ENCODE data around the gene TNS3.

TNS3 gene

DNA sequence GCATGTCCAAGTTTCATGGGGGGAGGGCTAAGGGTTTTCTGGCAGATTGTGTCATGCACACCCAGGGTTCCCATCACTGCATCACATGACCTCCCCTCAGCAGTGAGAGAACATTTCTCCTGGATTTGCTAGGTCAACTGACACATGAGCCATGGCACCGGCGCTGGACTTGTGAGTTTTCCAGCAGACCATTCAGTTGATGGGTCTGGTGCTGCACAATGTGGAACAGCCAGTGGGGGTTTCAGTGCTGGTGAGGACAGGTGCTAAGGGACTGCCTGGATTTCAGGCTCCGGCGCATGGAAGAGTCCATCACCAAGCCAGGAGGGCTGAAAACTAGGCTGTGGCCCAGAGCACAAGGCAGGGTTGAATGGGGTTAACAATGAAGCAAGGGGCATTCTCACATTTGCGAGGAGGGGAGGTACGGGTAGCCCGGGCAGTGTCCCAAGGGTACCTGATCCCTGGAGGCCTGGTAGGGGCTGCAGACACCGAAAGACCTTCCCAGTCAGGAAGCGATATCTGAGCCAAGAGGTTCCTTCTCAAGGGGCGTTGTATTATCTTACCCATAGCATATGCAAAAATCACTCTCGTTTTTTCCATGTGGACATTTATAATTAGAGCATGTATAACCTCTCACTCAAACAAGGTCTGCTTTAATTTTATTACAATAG, 203.0 kb downstream of the TNS3 start:
- no peak for DNase-seq

DNA sequence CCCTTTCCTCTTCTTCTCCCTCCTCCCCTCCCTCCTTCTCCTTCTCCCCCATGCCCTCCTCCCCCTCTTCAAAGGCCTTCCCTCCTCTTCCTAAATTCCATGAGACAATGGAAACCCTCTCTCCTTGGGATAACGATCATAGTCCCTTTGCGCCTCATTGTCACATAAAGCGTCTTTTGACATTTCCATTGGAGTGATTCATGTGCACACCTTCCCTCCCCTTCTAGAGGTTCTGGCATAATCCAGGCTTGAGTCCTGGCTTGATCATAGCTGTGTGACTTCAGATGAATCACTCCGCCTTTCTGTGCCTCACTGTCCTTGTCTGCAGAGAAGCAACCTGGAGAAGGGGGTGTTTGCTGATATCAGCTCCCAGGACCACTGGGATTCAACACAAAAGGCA, 204.2 kb downstream of the TNS3 start:
- DNase-seq: no peak

DNA sequence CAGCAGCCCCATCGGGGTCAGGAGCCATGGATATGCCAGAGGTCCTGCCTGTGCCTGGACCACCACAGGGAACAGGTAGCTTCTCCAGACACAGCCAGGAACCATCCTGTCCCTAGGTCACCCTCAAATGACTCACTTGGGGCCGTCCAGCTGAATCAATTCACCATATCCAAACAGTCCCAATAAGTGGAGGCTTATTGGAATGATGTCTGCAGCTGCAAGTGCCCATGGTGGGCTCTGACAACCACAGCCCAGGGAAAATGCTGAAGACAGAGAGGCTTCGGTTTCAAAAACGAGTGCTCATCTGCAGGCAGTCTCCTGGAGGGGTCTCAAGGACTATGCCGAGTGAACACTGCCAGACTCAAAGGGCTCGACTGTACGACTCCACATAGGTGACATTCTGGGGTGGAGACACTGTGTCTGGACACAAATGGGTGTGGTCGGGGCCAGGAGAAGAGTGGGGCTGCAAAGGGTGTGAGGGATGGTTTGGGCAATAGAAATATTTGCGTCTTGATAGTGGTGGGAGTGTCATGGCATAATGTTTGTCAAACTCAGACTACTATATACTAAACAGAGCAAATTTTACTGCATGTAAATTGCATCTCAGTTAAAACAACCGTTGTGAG, 204.8 kb downstream of the TNS3 start:
- DNase-seq: no peak

DNA sequence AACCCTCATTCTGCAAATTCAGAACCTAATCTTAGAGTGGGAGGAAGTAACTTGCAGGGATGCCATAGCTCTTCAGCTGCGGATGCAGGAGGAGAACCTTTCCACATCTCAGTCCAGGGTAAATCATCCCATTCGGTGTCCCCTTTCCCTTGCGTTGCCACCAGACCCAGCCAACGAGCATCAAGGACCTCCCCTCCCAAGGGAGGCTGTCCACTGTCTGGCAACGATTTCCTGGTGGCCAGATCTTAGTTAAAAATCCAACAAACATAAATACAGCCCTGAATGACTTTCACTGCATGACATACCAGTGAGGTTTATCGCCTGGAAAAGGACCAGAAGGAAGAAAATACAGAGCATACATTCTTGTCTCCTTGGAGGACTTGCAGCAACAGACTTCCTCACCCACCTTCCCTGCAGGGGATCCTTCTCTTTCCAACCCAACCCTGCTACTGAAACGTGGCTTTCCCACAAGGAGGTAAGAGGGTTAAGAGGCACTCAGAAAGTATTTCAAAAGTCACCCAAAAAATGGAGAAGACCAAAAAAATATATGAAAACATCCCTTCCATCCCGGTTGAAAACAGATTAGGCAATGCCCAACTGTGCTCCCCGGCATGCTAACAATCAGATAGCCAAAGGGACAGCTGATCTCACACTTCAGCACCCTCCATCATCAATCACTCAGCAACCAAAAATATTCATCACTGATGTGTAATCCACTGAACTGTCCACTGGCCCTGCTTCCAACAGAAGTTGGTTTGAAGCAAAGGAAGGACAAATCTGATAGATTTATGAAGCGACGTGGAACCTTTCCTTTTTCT, 206.6 kb downstream of the TNS3 start:
- DNase-seq: no peak

DNA sequence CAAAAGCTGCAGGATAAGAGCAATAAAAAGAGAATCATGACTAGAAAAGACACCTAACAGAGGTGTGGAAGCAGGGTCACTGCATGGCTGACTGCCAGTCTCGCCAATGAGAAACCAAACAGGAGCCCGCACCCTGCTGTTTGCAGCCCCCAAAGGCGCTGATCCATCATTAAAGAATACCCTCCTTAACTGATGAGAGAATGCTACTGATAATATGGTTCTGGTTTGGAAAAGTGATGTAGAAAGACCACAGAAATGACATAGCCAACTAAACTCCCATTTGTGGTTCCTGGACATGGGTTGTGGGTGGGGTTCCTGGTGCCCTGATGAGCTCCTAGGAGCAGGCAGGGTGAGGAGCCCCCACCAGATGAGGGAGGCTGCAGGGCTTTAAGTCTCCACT, 207.4 kb downstream of the TNS3 start:
- DNase-seq: no peak

DNA sequence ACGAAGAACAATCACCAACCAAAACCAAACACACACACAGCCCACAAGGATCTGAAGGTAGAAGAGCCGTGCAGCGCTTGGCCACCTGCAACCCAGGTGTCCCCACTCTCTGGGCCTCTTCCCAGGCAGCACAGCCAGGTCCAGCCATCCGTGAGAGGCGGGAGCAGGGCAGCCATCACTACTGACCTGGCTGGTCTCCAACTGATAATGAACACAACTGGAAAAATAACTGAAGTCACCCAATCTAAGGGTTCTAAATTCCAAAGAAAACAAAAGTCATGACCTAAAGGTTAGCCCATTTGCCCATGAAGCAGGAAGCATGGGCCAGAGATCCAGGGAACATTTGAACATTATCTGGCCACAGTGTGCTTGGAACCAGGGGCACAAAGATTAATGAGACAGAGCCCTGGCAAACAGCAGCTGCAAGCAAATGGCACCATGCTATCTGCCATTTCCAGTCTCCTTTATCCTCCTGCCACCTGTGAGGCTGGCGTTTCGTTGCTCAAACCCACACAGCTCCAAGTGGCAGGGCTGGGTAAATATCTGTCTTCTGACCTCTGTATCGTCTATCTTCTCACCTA, 207.9 kb downstream of the TNS3 start:
- no peak for DNase-seq

DNA sequence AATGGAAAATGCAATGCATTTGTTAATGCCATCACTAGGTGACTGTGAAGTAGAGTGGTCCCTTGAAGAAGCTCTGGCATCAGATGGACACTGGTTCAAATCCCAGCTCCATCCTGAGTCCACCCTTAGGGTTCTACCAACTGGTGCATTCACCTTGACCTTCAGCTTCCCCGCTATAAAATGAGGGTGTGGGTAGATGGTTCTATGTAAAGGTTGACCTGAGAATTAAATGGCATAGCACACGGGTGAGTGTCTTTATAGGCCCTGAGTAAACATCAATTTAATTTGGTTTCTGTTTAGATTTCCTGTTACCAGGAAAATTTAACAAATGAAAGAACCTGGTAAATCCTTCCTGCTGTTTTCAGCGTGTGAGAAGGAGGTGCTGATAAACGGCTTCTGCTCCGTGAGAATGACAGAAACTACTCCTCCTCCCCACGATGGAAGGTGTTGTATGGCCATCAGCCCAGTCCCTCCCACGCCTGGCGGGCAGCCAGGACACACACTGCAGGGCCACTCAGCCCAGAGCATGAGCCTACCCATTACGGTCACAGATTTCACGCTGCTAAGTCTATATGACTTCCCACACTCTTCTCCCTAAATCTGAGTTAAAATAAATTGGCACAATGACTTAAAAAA, 210.1 kb downstream of the TNS3 start:
- DNase-seq: no peak

DNA sequence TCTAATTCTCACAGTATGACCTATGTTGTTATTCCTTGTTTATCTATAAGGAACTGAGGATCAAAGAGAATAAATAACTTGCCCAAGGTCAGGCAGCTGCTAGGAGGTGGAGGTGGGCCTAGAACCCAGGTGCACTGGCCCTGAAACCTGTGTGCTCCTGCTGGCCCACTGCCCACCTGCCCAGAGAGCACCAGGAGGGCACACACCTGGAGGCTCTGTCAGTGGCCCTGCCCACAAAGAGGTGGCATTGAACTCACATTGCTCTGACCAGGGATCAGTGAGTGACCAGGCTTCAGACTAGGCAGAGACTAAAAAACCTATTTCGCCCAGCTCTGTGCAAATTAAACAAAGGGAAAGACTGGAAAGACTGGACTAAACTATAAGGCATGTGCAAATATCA, 210.6 kb downstream of the TNS3 start:
- DNase-seq: no peak

DNA sequence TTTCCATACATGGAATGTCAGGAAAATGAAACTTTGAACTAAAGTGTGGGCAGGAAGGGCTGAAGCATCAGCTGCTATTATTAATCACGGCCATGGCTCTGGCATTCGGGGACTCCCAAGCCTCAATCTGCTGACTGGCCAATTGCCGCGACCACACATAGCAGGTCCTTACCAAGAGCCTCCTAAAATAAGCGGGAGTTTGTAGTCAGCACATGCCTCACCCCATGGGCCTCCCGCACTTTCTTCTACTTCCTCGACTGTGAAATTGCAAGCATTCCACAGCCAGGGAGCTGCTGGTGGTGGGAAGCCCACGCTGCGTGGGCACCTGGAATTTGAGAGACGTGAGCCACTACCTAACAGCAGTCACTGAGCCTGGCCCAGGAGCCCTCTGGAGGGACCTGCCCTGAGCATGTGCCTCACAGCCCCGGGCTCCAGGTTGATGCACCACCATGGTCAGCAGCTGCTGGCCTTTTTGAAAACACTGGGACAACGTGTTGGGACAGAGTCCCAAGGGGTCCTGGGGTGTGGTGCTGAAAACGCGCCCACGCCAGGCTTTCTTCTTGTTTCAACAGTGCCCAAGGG, 211.4 kb downstream of the TNS3 start:
- no peak for DNase-seq

DNA sequence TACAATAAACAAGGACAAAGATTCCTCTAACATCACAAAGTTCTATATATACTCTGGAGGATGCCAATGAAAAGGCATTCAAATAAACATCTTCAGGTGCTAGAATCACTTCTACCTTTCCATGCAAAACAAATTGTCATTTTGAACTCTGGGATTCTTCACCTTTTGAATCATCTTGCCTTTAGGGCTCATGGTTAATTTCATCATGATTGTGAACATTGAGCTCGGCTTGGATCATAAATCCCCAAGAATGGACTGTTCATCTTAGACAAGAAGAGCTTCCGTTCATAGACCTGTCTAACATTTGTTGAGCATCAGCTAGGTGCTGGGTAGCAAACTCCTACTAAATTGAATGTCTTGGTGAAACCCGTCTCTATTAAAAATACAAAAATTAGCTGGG, 212.2 kb downstream of the TNS3 start:
- DNase-seq: no peak

DNA sequence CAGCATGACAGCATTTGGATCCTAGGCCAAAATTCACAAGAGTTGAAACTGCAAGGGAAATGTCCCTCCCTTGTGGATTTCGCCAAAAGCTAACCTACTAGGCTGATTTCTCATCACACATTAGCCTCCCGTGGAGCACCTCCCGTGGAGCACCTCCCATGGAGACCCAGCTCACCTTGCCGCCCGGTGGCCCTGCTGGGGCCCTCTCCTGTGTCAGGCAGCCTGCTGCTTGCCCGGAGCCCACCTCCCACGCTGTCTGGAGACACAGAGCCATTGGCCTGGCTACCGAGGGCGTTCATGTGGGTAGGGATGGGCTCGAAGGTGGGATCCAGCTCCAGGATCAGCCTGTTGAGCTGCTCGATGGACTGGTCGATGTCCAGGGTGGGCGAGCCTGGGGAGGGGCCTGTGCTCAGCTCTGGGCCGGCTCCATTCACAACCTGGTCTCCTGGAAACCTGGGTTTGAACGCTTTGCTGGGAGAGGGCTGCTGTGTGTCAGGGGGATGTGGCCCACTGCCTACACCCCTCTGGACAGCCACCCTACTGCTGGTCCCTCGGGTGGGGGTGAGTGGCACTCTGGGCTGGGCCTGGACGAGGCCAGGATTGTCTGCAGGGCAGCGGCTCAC, 213.6 kb downstream of the TNS3 start:
- DNase-seq: no peak

DNA sequence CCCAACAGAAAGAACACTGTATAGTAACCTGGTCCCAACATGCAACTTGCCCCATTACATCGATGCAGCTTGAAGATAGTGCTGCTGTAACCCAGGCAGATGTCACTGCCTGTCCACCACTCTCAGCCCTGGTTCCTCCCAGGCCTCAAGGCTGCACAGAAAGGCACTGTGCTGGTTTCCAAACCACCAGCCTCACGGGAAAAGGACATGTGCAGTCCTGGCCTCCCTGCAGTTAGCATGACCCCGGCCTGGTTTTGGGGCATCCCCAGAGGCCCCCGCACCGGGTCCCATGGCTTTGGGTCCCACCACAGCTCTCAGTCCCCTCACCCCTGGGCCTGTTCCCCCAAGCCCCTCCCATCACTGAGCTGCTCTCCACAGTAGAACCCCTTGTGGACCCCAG, 214.5 kb downstream of the TNS3 start:
- no peak for DNase-seq

DNA sequence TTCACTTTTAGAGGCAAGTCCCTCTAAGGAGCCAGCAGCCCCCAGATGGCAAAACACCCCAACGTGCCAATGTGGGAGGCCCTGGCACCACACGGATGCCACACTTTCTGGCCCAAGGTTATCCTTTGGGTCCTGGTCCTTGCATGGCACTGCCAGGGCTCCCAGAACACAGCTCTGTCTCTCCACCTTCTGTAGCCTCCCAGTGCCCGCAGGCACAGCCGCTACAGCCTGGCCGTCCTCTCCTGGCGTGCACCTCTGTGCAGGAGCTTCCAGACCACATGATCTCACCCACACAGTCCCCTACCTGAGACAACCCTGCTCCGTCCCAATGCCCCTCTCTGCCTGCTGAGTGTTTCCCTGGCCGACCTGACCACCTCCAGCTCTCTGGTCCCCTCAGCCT, 215.0 kb downstream of the TNS3 start:
- no peak for DNase-seq

DNA sequence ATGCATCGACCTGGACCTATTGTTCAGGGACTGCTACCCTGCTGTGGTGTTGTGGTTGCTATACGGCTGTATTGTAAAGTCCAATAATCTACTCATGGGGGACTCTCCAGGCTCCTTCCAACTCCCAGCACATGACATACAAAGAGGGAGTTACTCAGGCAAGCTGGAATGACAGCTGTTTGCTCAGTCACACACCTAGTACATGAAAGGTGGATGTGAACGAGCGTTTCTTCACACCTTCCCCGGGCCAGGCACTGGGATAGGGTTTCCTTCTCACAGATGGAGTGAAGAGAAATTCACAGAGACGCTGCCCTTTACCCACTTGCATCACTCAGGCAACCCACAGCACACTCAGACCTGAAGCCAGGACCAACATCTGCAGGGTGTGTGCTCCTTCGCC, 215.7 kb downstream of the TNS3 start:
- no peak for DNase-seq

DNA sequence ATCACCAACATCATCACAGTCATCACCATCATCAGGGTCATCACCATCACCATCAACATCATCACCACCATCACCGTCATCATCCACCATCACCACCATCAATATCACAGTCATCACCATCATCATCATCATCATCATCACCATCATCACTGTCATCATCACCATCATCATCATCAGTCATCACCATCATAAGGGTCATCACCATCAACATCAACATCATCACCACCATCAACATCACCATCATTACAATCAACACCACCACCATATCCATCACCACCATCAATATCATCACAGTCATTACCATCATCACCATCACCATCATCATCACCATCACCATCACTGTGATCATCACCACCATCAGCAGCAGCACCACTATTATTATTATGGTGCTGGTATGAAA, 218.9 kb downstream of the TNS3 start:
- no peak for DNase-seq

DNA sequence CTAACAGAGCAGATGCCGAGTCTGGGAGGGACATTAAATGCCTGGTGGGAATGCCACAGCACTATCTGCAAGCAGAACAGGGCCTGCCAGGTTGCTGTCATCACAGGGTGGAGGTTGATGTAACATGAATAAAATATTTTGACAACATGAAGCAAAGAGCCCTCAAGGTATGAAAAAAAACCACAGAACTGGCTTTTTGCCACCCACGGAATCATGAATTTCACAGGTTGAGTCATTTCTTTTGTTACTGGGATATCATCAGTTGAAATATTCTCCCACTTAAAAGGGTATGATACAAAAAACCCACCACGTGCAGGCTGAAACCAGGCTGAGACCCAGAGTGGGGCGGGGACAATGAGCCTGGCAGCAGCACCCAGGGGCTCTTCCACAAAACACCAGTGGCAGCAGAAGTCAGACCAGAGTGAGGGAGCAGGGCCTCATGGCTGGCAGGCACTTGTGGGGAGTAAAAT, 220.1 kb downstream of the TNS3 start:
- DNase-seq: no peak

DNA sequence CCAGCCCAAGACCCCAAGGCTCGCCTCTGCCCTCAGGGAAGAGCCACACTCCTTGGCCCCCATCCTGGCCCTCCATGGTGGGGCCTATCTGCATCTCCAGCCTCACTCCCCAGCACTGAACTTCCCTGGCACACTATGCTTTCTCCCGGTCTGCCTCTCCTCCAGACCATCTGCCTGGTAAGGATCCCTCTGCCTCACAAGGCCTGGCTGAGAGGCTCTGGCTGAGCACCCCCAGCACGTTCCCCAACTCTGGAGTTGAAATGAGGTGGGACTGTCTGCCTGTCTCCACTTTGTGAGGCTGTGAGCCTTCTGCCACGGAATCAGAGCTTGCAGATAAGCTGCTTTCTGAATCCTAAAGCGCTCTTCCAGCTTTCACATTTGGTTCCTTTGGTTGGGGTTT, 220.7 kb downstream of the TNS3 start:
- DNase-seq: no peak

DNA sequence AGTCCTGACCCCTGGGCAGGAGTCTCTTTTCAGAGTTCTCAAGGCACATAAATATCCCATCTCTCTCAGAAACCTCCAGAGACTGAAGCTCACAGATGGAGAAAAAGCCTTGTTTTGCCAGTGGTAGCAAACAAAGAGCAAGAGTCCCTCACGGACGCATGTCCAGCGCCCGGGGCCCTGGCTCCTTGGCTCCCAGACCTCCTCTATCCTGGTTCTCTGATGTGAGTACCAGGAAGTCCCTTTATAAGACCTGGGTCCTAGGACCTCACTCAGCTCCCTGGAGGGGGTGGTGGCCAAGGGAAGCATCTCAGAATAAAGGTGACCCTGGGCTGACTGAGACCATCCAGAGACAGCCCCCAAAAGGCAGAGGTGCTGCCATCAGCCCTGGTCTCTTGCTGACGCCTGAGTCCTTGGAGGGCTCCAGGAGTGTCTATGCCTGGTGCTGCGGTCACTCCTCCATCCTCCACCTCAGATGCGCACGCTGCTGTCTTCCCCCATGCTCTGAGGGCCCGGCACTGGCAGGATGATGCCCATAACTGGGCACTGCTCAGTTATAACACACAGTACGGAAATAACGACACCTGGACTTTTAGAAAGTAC, 221.5 kb downstream of the TNS3 start:
- no peak for DNase-seq

DNA sequence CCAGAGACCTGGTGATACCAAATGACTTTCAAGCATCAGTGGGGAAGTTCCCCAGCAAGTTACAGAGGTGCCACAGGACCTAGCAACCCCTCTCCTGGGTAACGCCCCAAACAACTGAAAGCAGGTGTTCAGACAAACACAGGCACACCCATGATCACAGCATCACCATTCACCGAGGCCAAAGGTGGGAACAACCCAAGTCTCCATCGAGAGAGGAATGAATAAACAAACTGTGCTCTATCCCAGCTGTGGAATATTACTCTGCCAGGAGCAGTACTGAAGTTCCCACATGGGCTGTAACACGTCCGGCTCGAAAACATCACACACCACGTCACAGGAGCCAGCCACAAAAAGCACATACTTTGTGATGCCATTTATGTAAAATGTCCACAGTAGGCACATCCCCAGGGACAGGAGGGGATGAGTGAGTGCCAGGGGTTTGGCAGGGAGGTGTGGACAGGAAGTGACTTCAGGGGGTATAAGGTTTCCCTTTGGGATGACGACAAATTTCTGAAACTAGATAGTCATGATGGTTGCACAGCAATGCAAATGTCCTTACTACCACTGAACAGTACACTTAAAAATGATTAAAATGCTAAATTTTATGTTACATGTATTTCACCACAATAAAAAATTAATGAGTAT, 222.8 kb downstream of the TNS3 start:
- DNase-seq: no peak

DNA sequence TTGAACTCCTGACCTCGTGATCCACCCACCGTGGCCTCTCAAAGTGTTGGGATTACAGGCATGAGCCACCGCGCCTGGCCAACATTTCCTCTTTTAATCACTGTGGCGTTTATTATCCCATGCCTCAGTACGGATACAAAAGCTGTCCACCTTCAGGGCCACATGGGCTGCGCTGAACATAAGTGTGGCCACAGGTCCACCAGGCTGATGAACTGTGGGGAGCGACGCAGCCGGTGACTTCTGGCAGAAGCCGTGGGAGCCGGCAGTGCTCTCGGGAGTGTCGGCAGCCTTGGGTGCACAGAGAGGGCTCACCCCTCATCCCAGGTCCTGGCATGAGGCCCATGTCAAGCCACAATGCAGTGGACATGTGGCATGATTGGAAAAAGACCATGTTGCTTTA, 223.6 kb downstream of the TNS3 start:
- no peak for DNase-seq

DNA sequence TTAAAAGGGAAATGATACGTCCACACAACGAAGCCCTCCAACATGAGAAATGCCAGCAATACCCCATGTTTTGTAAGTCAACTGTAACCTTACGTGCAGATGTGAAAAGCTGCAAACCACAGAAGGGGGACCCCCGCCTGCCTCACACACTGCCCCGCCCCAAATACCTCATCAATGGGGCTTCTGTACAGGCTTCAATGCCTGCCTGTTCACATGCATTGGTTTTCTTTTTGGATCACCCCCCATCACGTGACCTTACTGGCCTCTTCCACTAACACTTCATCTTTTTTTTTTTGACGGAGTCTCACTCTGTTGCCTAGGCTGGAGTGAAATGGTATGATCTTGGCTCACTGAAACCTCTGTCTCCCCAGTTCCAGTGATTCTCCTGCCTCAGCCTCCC, 224.0 kb downstream of the TNS3 start:
- no peak for DNase-seq

DNA sequence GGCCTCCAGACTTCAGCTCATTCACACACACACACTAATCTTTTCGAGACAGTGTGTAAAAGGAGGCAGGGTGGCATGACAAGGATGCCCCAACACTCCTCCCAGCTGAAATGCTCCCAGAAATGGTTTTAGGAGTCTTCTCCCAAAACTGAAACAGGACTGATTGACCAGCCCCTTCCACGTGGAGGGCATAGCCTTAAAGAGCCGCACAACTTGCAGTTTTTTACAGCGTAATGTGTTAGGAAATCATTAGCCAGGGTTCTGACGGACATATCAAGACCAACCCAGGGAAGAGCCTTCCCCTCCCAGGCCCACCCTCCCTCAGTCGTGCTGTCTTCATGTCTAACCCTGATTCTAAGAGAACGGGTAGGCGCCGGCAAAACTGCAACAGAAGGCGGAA, 224.6 kb downstream of the TNS3 start:
- no peak for DNase-seq

Data from 8988T (cell line).